HepG2 (cell line): ENCODE measurements around the gene PRKRIP1. TPM values are rescaled to one million over a fixed set of nuclear protein-coding genes. Genes with fewer than 3 reads are reported as not detected.

ENCODE experiments used
- KDM3A ChIP-seq: IDR thresholded peaks from 2 replicates; pipeline ENCODE4 v1.6.1; 2018; ENCODE audit warnings: low read depth, missing compliant biosample characterization
- KLF16 ChIP-seq, 2 experiments: sonication (generic) in 1 of 2; formaldehyde crosslinking in 1 of 2; IDR thresholded peaks; 2 replicates each; pipeline versions ENCODE4 v1.6.1 to v1.8.0; 2016 to 2023; ENCODE audit warnings: missing genetic modification reagents in 2 of 2, missing compliant biosample characterization in 1 of 2
- PATZ1 ChIP-seq: sonication (generic); formaldehyde crosslinking; IDR thresholded peaks from 2 replicates; pipeline ENCODE4 v1.4.0; 2020; ENCODE audit warnings: missing genetic modification reagents
- RERE ChIP-seq: IDR thresholded peaks from 2 replicates; pipeline ENCODE4 v1.6.1; 2016; ENCODE audit warnings: low read depth, missing genetic modification reagents, missing compliant biosample characterization
- SP4 ChIP-seq: sonication (generic); formaldehyde crosslinking; IDR thresholded peaks from 2 replicates; pipeline ENCODE4 v1.8.1; 2023; ENCODE audit warnings: mild to moderate bottlenecking, missing genetic modification reagents
- ZBTB7A ChIP-seq: sonication (generic); formaldehyde crosslinking; IDR thresholded peaks from 2 replicates; pipeline ENCODE4 v1.8.0; 2022; ENCODE audit warnings: mild to moderate bottlenecking, missing genetic modification reagents
- ZNF331 ChIP-seq: sonication (generic); formaldehyde crosslinking; IDR thresholded peaks from 2 replicates; pipeline ENCODE4 v1.4.0; 2020; ENCODE audit warnings: missing genetic modification reagents
- ZNF337 ChIP-seq: sonication (generic); formaldehyde crosslinking; IDR thresholded peaks from 2 replicates; pipeline ENCODE4 v1.5.1; 2020; ENCODE audit warnings: missing genetic modification reagents, low read depth, mild to moderate bottlenecking, borderline replicate concordance
- ZNF768 ChIP-seq: sonication (generic); formaldehyde crosslinking; IDR thresholded peaks from 2 replicates; pipeline ENCODE4 v1.4.0; 2020; ENCODE audit warnings: missing genetic modification reagents
- ZNF816 ChIP-seq: sonication (generic); formaldehyde crosslinking; IDR thresholded peaks from 2 replicates; pipeline ENCODE4 v1.8.0; 2022; ENCODE audit warnings: missing genetic modification reagents, mild to moderate bottlenecking, borderline replicate concordance
- ZNF83 ChIP-seq: sonication (generic); formaldehyde crosslinking; IDR thresholded peaks from 2 replicates; pipeline ENCODE4 v1.4.0; 2020; ENCODE audit warnings: missing genetic modification reagents, mild to moderate bottlenecking, borderline replicate concordance
- polyA plus RNA-seq, 8 experiments: library from polyadenylated mRNA; depleted of rRNA in 3 of 8; stranded (reverse) in 7 of 8; unstranded in 1 of 8; fragments of >200 nt; fragmentation: Illumina TruSeq in 4 of 8; extraction: Trizol in 4 of 8; gene quantifications; 2 replicates each; pipeline versions ENCODE4 v1.2.1 to v1.2.3, GENCODE V29; 2011 to 2016; ENCODE audit warnings: low read depth in 4 of 8, missing spikeins in 1 of 8, mixed read lengths in 1 of 8; ENCODE audit not compliant: insufficient read depth in 1 of 8
- total RNA-seq, 5 experiments: library from RNA; depleted of rRNA; stranded (reverse); fragments of >200 nt; fragmentation: Illumina TruSeq; extraction: Trizol; gene quantifications; 2 replicates each; pipeline ENCODE4 v1.2.3, GENCODE V29; 2016; ENCODE audit warnings: low read depth in 1 of 5

The PRKRIP1 gene
- total and polyA plus RNA-seq, 2 of the 13 experiments (the other 11 are each of a cell fraction or from before 2014, with no cell fraction given): 13.2 to 16.8 TPM

GRCh38 chr7:102433219-102434038 is 37.3 kb downstream of the PRKRIP1 start, which contains the start of gene ORAI2 (continued):
- no peak for TF ChIP-seq ZNF83 (CRISPR knock-in tag)
- TF ChIP-seq KDM3A (CRISPR knock-in tag): no peak
- peak; percentile 65 for TF ChIP-seq PATZ1 (CRISPR knock-in tag)
- no peak for TF ChIP-seq ZNF768
- no peak for TF ChIP-seq RERE (CRISPR knock-in tag)
- TF ChIP-seq SP4 (CRISPR knock-in tag): 0 out of 2 replicates have a peak, but pooled peaks have one; percentile 19
- no peak for TF ChIP-seq ZNF816 (CRISPR knock-in tag)
- TF ChIP-seq KLF16 (CRISPR knock-in tag; IDR thresholded peaks at IDR 0.05): no peak
- TF ChIP-seq ZNF337 (CRISPR knock-in tag): no peak
- TF ChIP-seq ZBTB7A (CRISPR knock-in tag): 0 out of 2 replicates have a peak, but pooled peaks have one; percentile 18
- no peak for TF ChIP-seq ZNF331
